Activated CD4-positive, alpha-beta T cell treated with anti-CD3 and anti-CD28 coated beads, Interleukin-2, amount 10 ng/mL, durations not matched to agents 24 days and 14 days (primary cell): ENCODE data around the gene RPIA. TPM values are rescaled to one million over a fixed set of nuclear protein-coding genes. Genes with fewer than 3 reads are reported as not detected.

Experiments
- DNase-seq: peaks from one replicate; pipeline ENCODE4 v3.0.0; 2022
- H3K27ac Mint-ChIP-seq: one replicate; pipeline ENCODE4 v1.8.0; 2022; ENCODE audit warnings: mild to moderate bottlenecking, mixed read lengths
- H3K27me3 Mint-ChIP-seq: one replicate; pipeline ENCODE4 v1.8.0; 2022; ENCODE audit warnings: mixed read lengths
- H3K36me3 Mint-ChIP-seq: one replicate; pipeline ENCODE4 v1.8.0; 2022; ENCODE audit warnings: low read depth, mild to moderate bottlenecking, mixed read lengths
- H3K4me1 Mint-ChIP-seq: one replicate; pipeline ENCODE4 v1.8.0; 2021; ENCODE audit warnings: mixed read lengths
- H3K4me3 Mint-ChIP-seq: one replicate; pipeline ENCODE4 v1.8.0; 2022; ENCODE audit warnings: mild to moderate bottlenecking, moderate library complexity, mixed read lengths
- H3K9me3 Mint-ChIP-seq: one replicate; pipeline ENCODE4 v1.8.0; 2021; ENCODE audit warnings: mixed read lengths
- intact Hi-C: fragments of 100-400 bp; cut with micrococcal nuclease; formaldehyde crosslinking; loops from one replicate; pipeline ENCODE4 v1.15.1; 2023
- total RNA-seq: library from RNA; stranded (reverse); gene quantifications from 2 replicates; pipeline ENCODE4 v1.2.3, GENCODE V29; 2022

The RPIA gene
- total RNA-seq, 1 donor from 2014 or later: 80.6 TPM

GRCh38 chr2:88697370-88698026 is 6.0 kb downstream of the RPIA start:
- Mint-ChIP-seq H3K36me3 (peaks cover 38% of the 10 kb centered on the region), H3K27ac (no peak overlapping the region), H3K9me3 (no peaks in the 10 kb centered on the region), H3K4me3 (peak overlapping the region; percentile 6), H3K27me3 (no peaks in the 10 kb centered on the region), H3K4me1 (peaks cover 31% of the 10 kb centered on the region)
- intact Hi-C loops: no loop called here
- DNase-seq: peak; percentile 64

DNA sequence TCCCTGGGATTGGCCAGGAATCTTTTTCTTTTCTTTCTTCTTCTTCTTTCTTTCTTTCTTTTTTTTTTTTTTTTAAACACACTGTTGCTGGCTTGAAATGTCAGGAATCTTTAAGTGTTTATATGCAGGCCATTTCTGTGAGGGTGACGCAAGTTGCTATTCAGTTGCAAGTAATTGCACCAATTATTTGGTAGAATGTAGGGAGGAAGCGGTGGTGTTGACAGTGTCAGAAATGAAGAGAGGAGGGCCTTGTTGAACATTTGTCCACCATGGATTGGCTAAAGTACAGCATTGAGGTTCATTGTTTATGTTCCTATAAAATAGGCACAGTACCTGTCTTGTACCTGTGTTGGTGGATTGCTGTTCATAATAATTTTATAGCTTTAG is 6.5 kb downstream of the RPIA start:
- DNase-seq: no peak
- H3K27me3 Mint-ChIP-seq: no peaks in the 10 kb centered on the region
- H3K36me3 Mint-ChIP-seq: peaks cover 43% of the 10 kb centered on the region
- no peaks in the 10 kb centered on the region for H3K9me3 Mint-ChIP-seq
- intact Hi-C loops: no loop called here
- no peak overlapping the region for H3K27ac Mint-ChIP-seq
- H3K4me3 Mint-ChIP-seq: no peak overlapping the region
- peaks cover 26% of the 10 kb centered on the region for H3K4me1 Mint-ChIP-seq

DNA sequence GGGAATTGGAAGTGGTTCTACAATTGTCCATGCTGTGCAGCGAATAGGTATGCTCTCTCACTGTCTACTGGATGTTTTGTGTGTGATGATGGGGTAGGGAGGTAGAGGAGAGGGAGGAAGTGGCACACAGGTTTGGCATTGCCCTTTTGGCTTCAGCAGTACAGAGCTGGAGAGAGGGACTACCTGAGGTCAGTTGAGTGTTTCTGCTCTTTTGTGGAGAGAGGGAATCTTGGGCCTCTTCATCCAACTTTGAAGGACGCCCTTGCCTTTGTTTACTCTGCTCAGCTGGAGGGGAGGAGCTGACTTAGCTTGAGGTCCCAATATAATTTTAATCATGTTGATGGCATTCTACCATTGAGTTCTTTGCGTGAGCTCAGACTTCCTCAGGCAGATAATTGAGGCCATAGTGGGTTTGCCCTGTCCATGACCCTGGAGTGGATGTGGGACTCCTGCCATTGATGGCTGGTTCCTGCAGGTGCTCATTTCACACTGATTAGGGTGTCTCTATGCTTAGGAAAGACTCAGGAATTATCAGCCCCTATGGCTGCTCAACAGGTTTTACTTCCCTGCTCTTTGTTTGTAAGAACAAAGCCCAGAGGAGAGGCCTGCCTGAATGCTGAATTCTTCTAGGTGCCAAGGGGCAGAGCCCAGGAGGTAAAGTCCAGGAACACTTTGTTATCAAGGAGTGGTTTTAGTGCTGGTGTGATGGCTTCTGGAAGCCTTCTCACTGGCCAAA is 7.2 kb downstream of the RPIA start:
- no peak for DNase-seq
- peaks cover 22% of the 10 kb centered on the region for H3K4me1 Mint-ChIP-seq
- no peaks in the 10 kb centered on the region for H3K27me3 Mint-ChIP-seq
- H3K27ac Mint-ChIP-seq: no peak overlapping the region
- H3K36me3 Mint-ChIP-seq: peaks cover 48% of the 10 kb centered on the region
- intact Hi-C loops: no loop called here
- H3K4me3 Mint-ChIP-seq: no peak overlapping the region
- H3K9me3 Mint-ChIP-seq: no peaks in the 10 kb centered on the region

- intact Hi-C loops: no loop called here
- Mint-ChIP-seq H3K9me3 (peaks cover 18% of the 10 kb centered on the region), H3K27me3 (no peaks in the 10 kb centered on the region), H3K4me3 (no peak overlapping the region), H3K4me1 (no peaks in the 10 kb centered on the region), H3K36me3 (peaks cover 44% of the 10 kb centered on the region), H3K27ac (no peak overlapping the region)
- DNase-seq: no peak
These were observed 15.5 kb downstream of the RPIA start for GRCh38 chr2:88707003-88707402.

DNA sequence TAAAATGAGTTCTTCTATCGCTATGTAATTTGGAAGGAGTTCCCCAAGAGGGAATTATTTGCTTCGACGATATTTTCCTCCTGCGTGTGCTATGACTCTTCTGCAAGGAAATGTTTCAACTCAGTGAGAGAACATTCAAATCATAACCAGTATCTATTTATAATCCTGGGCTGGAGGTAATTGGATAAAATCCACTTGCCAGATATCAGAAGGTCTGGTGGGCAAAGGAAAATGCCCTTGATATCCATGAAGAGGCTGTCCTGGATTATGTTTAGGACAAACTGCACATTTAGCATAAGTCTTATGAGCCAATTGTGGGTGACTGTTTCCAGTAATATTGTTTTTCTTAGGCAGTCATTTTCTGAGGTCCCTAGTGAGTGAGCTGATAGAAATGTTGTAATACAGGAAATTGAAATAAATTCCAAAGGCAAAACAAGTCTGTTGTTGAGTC is 17.7 kb downstream of the RPIA start:
- H3K9me3 Mint-ChIP-seq: peaks cover 18% of the 10 kb centered on the region
- DNase-seq: no peak
- H3K4me1 Mint-ChIP-seq: no peaks in the 10 kb centered on the region
- H3K27ac Mint-ChIP-seq: no peak overlapping the region
- H3K36me3 Mint-ChIP-seq: peaks cover 32% of the 10 kb centered on the region
- no peak overlapping the region for H3K4me3 Mint-ChIP-seq
- no peaks in the 10 kb centered on the region for H3K27me3 Mint-ChIP-seq
- intact Hi-C loops: no loop called here

DNA sequence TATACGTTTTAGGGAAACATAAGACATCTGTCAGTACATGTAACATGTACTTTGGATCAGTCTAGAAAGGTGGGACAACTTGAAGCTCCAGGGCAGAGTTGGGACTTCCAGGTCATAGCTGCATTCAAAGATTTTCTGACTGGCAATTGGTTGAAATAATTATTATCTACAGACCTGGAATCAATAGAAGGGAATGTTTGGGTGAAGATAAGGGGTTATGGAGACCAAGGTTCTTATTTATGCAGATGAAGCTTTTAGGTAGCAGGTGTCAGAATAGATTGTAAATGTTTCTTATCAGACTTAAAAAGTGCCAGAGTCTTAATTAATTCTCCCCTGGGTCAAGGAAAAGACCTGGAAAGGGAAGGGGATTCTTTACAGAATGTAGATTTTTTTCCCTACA is 19.8 kb downstream of the RPIA start:
- DNase-seq: no peak
- Mint-ChIP-seq H3K4me1 (no peaks in the 10 kb centered on the region), H3K9me3 (peaks cover under 1% of the 10 kb centered on the region), H3K27ac (no peak overlapping the region), H3K27me3 (no peaks in the 10 kb centered on the region), H3K4me3 (no peak overlapping the region), H3K36me3 (peaks cover 21% of the 10 kb centered on the region)
- intact Hi-C loops: no loop called here

- DNase-seq: no peak
- Mint-ChIP-seq H3K9me3 (no peaks in the 10 kb centered on the region), H3K27me3 (no peaks in the 10 kb centered on the region), H3K36me3 (peaks cover 22% of the 10 kb centered on the region), H3K27ac (no peak overlapping the region), H3K4me3 (no peak overlapping the region), H3K4me1 (no peaks in the 10 kb centered on the region)
- intact Hi-C loops: no loop called here
These were observed 20.4 kb downstream of the RPIA start for GRCh38 chr2:88711897-88712296.

DNA sequence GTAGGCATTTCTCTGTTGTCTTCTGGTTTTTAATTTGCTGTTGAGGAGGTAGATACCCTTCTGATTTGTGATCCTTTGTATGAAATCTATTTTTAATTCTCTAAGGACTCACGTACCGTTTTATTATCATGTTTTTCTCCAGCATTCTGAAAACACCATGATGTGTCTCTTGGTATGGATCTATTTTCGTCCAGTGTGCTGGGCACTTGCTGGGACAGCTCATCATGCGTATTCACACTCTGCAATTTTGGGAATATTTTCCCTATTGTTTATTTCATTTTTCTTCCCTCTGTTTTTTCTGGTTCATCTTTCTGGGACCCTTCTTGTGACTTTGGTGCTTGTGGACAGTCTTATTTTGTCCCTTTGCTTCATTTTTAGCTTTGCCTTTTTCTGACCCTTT is 21.9 kb downstream of the RPIA start:
- intact Hi-C loops: no loop called here
- DNase-seq: no peak
- Mint-ChIP-seq H3K27me3 (no peaks in the 10 kb centered on the region), H3K9me3 (peaks cover 8% of the 10 kb centered on the region), H3K36me3 (peaks cover 30% of the 10 kb centered on the region), H3K4me1 (no peaks in the 10 kb centered on the region), H3K4me3 (no peak overlapping the region), H3K27ac (no peak overlapping the region)

DNA sequence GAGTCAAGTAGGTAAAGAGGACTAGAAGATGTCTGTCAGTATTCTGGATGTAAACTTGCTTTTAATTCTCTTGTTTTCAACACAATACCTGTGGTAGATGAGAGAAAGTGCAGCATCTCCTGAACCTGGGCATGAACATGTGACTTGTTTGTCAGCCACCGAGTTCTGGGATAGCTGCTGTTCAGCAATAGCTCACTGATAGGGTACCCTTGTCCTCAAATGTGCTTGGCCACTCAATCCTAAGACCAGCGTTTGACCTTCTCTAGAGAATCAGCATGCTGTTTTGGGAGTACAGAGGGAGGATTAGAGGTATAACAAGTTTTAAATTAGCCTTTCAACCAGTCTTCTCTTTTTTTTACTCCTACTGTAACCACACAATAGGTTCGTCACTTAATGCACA is 23.2 kb downstream of the RPIA start:
- intact Hi-C loops: no loop called here
- Mint-ChIP-seq H3K36me3 (peaks cover 32% of the 10 kb centered on the region), H3K27me3 (no peaks in the 10 kb centered on the region), H3K4me1 (no peaks in the 10 kb centered on the region), H3K4me3 (no peak overlapping the region), H3K9me3 (peaks cover 8% of the 10 kb centered on the region), H3K27ac (no peak overlapping the region)
- no peak for DNase-seq

DNA sequence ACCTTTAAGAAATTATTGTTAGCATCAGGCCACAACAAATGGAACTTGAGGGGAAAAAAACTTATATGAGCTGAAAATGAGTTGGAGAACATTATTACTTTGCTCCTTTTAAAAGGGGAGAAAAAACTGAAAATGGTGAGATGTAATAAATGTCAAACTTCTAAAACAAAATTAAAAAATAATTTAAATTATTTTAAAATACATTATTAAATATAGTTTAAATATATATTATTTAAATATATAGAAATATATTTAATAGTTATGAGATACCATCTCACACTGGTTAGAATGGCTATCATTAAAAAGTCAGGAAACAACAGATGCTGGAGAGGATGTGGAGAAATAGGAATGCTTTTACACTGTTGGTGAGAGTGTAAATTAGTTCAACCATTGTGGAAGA is 28.9 kb downstream of the RPIA start:
- no peak for DNase-seq
- H3K4me1 Mint-ChIP-seq: peaks cover 2% of the 10 kb centered on the region
- no peaks in the 10 kb centered on the region for H3K27me3 Mint-ChIP-seq
- intact Hi-C loops: no loop called here
- no peak overlapping the region for H3K4me3 Mint-ChIP-seq
- peaks cover 23% of the 10 kb centered on the region for H3K36me3 Mint-ChIP-seq
- peaks cover 8% of the 10 kb centered on the region for H3K9me3 Mint-ChIP-seq
- no peak overlapping the region for H3K27ac Mint-ChIP-seq

- H3K27me3 Mint-ChIP-seq: no peaks in the 10 kb centered on the region
- H3K9me3 Mint-ChIP-seq: peaks cover 8% of the 10 kb centered on the region
- H3K27ac Mint-ChIP-seq: no peak overlapping the region
- peaks cover 4% of the 10 kb centered on the region for H3K4me1 Mint-ChIP-seq
- intact Hi-C loops: no loop called here
- H3K4me3 Mint-ChIP-seq: no peak overlapping the region
- H3K36me3 Mint-ChIP-seq: peaks cover 17% of the 10 kb centered on the region
- no peak for DNase-seq
These were observed 29.8 kb downstream of the RPIA start for GRCh38 chr2:88721268-88721667.

- intact Hi-C loops: no loop called here
- Mint-ChIP-seq H3K4me1 (peaks cover 10% of the 10 kb centered on the region), H3K4me3 (no peak overlapping the region), H3K9me3 (no peaks in the 10 kb centered on the region), H3K36me3 (peaks cover 3% of the 10 kb centered on the region), H3K27ac (no peak overlapping the region), H3K27me3 (no peaks in the 10 kb centered on the region)
- DNase-seq: no peak
These were observed 33.3 kb downstream of the RPIA start for GRCh38 chr2:88724643-88725332.

GRCh38 chr2:88729061-88729745 is 37.7 kb downstream of the RPIA start:
- Mint-ChIP-seq H3K9me3 (no peaks in the 10 kb centered on the region), H3K4me3 (no peak overlapping the region), H3K27me3 (no peaks in the 10 kb centered on the region), H3K4me1 (peaks cover 12% of the 10 kb centered on the region), H3K27ac (no peak overlapping the region), H3K36me3 (peaks cover 3% of the 10 kb centered on the region)
- intact Hi-C loops: no loop called here
- no peak for DNase-seq
